ENCODE results near the gene P2RX4. TPM values are rescaled to one million over a fixed set of nuclear protein-coding genes. Genes with fewer than 3 reads are reported as not detected.

The P2RX4 gene
- 5.1 to 8.6 TPM (median 5.3 TPM) in 3 replicates for polyA plus RNA-seq
- 2.8 TPM for polyA plus RNA-seq (2011; ENCODE audit: low read depth)
- polyA plus RNA-seq (2011; cell fraction: cytosol; rRNA removed): 4.9 and 5.0 TPM in 2 replicates
- polyA plus RNA-seq (2011; cell fraction: nucleus; rRNA removed): 6.5 and 8.6 TPM in 2 replicates
- 3.1 and 6.2 TPM in 2 replicates for polyA plus RNA-seq (2012; ENCODE audit: low replicate concordance)
- polyA minus RNA-seq: 1.8 to 5.7 TPM (median 2.7 TPM) in 3 replicates
- polyA minus RNA-seq (2011; cell fraction: cytosol; rRNA and poly(A)+ RNA removed): 7.1 TPM
- polyA minus RNA-seq (2011; cell fraction: nucleus; rRNA and poly(A)+ RNA removed): 2.6 and 6.2 TPM in 2 replicates

DNA sequence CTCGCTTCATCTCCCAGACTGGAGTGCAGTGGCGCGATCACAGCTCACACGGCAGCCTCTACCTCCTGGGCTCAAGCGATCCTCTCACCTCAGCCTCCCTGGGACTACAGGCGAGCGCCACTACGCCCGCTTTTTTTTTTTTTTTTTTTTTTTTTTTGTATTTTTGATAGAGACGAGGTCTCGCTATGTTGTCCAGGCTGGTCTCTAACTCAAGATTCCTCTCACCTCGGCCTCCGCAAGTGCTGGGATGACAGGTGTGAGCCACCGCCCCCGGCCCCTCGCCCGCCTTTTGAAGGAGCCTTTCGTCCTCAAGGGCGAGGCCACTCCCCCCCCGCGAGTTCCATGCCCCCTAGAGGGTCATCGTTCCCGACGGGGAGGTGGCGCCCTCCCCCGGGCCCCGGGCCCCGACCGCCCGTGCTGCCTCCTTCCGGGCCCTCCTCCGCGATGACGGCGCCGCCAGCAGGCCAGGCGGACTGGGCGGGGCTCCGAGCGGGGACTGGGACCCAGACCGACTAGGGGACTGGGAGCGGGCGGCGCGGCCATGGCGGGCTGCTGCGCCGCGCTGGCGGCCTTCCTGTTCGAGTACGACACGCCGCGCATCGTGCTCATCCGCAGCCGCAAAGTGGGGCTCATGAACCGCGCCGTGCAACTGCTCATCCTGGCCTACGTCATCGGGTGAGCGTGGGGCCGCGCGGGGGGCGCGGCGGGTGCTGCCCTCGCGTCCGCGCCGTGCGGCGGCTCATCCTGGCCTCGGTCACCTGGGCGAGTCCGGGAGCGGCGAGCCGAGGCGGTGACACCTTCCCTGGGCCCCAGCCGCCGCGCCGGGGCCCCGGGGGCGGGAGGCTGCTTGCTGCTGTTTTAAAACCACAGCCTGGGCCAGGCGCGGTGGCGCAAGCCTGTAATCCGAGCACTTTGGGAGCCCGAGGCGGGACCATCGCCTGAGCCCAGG is at the start of gene P2RX4:
Gene P2RX4, plus strand, starts transcription at position 506 of the 949 bp plus-strand sequence. Its CDS starts 36 bp downstream, at position 542.
- Histone ChIP-seq H4K20me1 (ENCODE audit: control insufficient read depth, extremely low read depth, insufficient read depth, low read length) (no peaks in the 10 kb centered on the region), H3K4me1 (ENCODE audit: control insufficient read depth, extremely low read depth, insufficient read depth, low read length) (peaks cover 11% of the 10 kb centered on the region), H3K27me3 (ENCODE audit: control insufficient read depth, extremely low read depth, insufficient read depth, low read length) (no peaks in the 10 kb centered on the region), H2AFZ (ENCODE audit: control insufficient read depth, low read length) (peak within 1 kb of the TSS; percentile 91), H3K9ac (ENCODE audit: control insufficient read depth, extremely low read depth, insufficient read depth, low read length) (peak within 1 kb of the TSS; percentile 82), H3K27ac (ENCODE audit: control insufficient read depth, insufficient read depth, low read length) (peak within 1 kb of the TSS; percentile 40), H3K9me3 (ENCODE audit: control insufficient read depth, low read depth, low read length) (no peaks in the 10 kb centered on the region), H3K9me1 (ENCODE audit: control insufficient read depth, extremely low read depth, insufficient read depth, low read length) (no peaks in the 10 kb centered on the region), H3K36me3 (ENCODE audit: control insufficient read depth in 2 of 2, extremely low read depth in 1 of 2, insufficient read depth in 2 of 2, low read length in 2 of 2) (no peaks in the 10 kb centered on the region), H3K4me3 (ENCODE audit: control insufficient read depth in 2 of 3, extremely low read depth in 1 of 3, insufficient read depth in 2 of 3, low read depth in 1 of 3, low read length in 3 of 3) (peak within 1 kb of the TSS; percentile 58 to 74 (median 70)), H3K79me2 (ENCODE audit: control insufficient read depth, insufficient read depth, low read length) (no peaks in the 10 kb centered on the region), H3K4me2 (ENCODE audit: control insufficient read depth, extremely low read depth, insufficient read depth, low read depth, low read length) (peak within 1 kb of the TSS; percentile 87)
- DNase-seq (ENCODE audit: low read depth, low spot score): no peak
- no peak for FAIRE-seq
- TF ChIP-seq CTCF (optimal IDR thresholded peaks at IDR 0.05 in 1 of 3, IDR thresholded peaks at IDR 0.05 in 1 of 3, conservative IDR thresholded peaks at IDR 0.05 in 1 of 3; ENCODE audit: extremely low read depth in 1 of 3, insufficient read depth in 2 of 3, low read length in 3 of 3) (peak in 1 of 3 experiments; percentile 53), EZH2 (IDR thresholded peaks at IDR 0.05; ENCODE audit: low read length) (no peak)
- dilution Hi-C loops (cut with MboI; ENCODE audit: extremely low pct_ligation_motif_present, low sequenced_read_pairs): no loop called here

- dilution Hi-C loops (cut with MboI; ENCODE audit: extremely low pct_ligation_motif_present, low sequenced_read_pairs): no loop called here
- no peak overlapping the region for H3K4me2 ChIP-seq (ENCODE audit: control insufficient read depth, extremely low read depth, insufficient read depth, low read depth, low read length)
- H2AFZ ChIP-seq (ENCODE audit: control insufficient read depth, low read length): no peak overlapping the region
- no peaks in the 10 kb centered on the region for H3K9me1 ChIP-seq (ENCODE audit: control insufficient read depth, extremely low read depth, insufficient read depth, low read length)
- TF ChIP-seq CTCF (optimal IDR thresholded peaks at IDR 0.05 in 1 of 3, IDR thresholded peaks at IDR 0.05 in 1 of 3, conservative IDR thresholded peaks at IDR 0.05 in 1 of 3; ENCODE audit: extremely low read depth in 1 of 3, insufficient read depth in 2 of 3, low read length in 3 of 3) (no peak), EZH2 (IDR thresholded peaks at IDR 0.05; ENCODE audit: low read length) (no peak)
- H3K27me3 ChIP-seq (ENCODE audit: control insufficient read depth, extremely low read depth, insufficient read depth, low read length): peaks cover 3% of the 10 kb centered on the region
- H3K9me3 ChIP-seq (ENCODE audit: control insufficient read depth, low read depth, low read length): peaks cover 2% of the 10 kb centered on the region
- H4K20me1 ChIP-seq (ENCODE audit: control insufficient read depth, extremely low read depth, insufficient read depth, low read length): no peaks in the 10 kb centered on the region
- H3K36me3 ChIP-seq (ENCODE audit: control insufficient read depth in 2 of 2, extremely low read depth in 1 of 2, insufficient read depth in 2 of 2, low read length in 2 of 2): no peaks in the 10 kb centered on the region
- no peaks in the 10 kb centered on the region for H3K4me1 ChIP-seq (ENCODE audit: control insufficient read depth, extremely low read depth, insufficient read depth, low read length)
- DNase-seq (ENCODE audit: low read depth, low spot score) (no peak), FAIRE-seq (no peak)
- H3K27ac ChIP-seq (ENCODE audit: control insufficient read depth, insufficient read depth, low read length): no peak overlapping the region
- H3K79me2 ChIP-seq (ENCODE audit: control insufficient read depth, insufficient read depth, low read length): no peaks in the 10 kb centered on the region
- no peak overlapping the region for H3K9ac ChIP-seq (ENCODE audit: control insufficient read depth, extremely low read depth, insufficient read depth, low read length)
- H3K4me3 ChIP-seq (ENCODE audit: control insufficient read depth in 2 of 3, extremely low read depth in 1 of 3, insufficient read depth in 2 of 3, low read depth in 1 of 3, low read length in 3 of 3): no peak overlapping the region
These were observed 47.5 kb upstream of the P2RX4 start for GRCh38 chr12:121162384-121162783.

Measured in keratinocyte (primary cell).